NCI-H1436 treated with DMSO at 0.1 percent for 48 hours (cell line): ENCODE data around the gene SVIL.
"Not testable (repeated sequence)": the region's sequence is repeated elsewhere in the genome, so short reads cannot be mapped to it uniquely, and the experiment has no call there.

Experiments
- DNase-seq: peaks from one replicate; lab custom pipeline; 2025; lab: John Stamatoyannopoulos, UW

Gene SVIL

GRCh38 chr10:29620112-29620690 is 14.6 kb downstream of the SVIL start:
- no peak for DNase-seq

GRCh38 chr10:29619241-29619669 is 15.5 kb downstream of the SVIL start:
- DNase-seq = no peak

GRCh38 chr10:29618341-29619171 is 16.2 kb downstream of the SVIL start:
- DNase-seq = no peak

- DNase-seq = no peak
Measured at GRCh38 chr10:29617880-29618340, 16.9 kb downstream of the SVIL start.

GRCh38 chr10:29616542-29616941 is 18.2 kb downstream of the SVIL start:
- DNase-seq = no peak

GRCh38 chr10:29615195-29615594 is 19.6 kb downstream of the SVIL start:
- DNase-seq = peak; percentile 79

GRCh38 chr10:29614289-29614688 is 20.5 kb downstream of the SVIL start:
- DNase-seq = not testable (repeated sequence)

GRCh38 chr10:29613791-29614190 is 21.0 kb downstream of the SVIL start:
- DNase-seq = no peak

GRCh38 chr10:29613196-29613595 is 21.6 kb downstream of the SVIL start:
- no peak for DNase-seq

GRCh38 chr10:29612657-29613056 is 22.1 kb downstream of the SVIL start:
- DNase-seq = no peak

GRCh38 chr10:29611781-29612381 is 22.9 kb downstream of the SVIL start:
- no peak for DNase-seq

GRCh38 chr10:29610876-29611647 is 23.7 kb downstream of the SVIL start:
- no peak for DNase-seq

GRCh38 chr10:29610331-29610730 is 24.4 kb downstream of the SVIL start:
- not testable (repeated sequence) for DNase-seq

- no peak for DNase-seq
Measured at GRCh38 chr10:29609696-29610095, 25.1 kb downstream of the SVIL start.

- no peak for DNase-seq
Measured at GRCh38 chr10:29608476-29609301, 26.1 kb downstream of the SVIL start.

- DNase-seq = no peak
Measured at GRCh38 chr10:29608062-29608461, 26.7 kb downstream of the SVIL start.

GRCh38 chr10:29607576-29607975 is 27.2 kb downstream of the SVIL start:
- no peak for DNase-seq

GRCh38 chr10:29606693-29607092 is 28.1 kb downstream of the SVIL start:
- DNase-seq = not testable (repeated sequence)

GRCh38 chr10:29604291-29604825 is 30.4 kb downstream of the SVIL start:
- no peak for DNase-seq

- no peak for DNase-seq
Measured at GRCh38 chr10:29603223-29603896, 31.4 kb downstream of the SVIL start.
